Stimulated activated CD8-positive, alpha-beta memory T cell treated with anti-CD3 and anti-CD28 coated beads, Interleukin-15, amount 100 ng/mL, for 1 hour (primary cell): ENCODE measurements around the gene SPTBN2.
"Not testable (repeated sequence)": the region's sequence is repeated elsewhere in the genome, so short reads cannot be mapped to it uniquely, and the experiment has no call there.

Experiments used
- DNase-seq: peaks from one replicate; pipeline ENCODE4 v3.0.0-alpha.2; 2020; ENCODE audit warnings: low read depth

SPTBN2 gene

GRCh38 chr11:66684635-66685034 lies 44.4 kb downstream of the SPTBN2 start:
- no peak for DNase-seq

GRCh38 chr11:66683877-66684276 lies 45.1 kb downstream of the SPTBN2 start:
- no peak for DNase-seq

- no peak for DNase-seq
These were observed 47.9 kb downstream of the SPTBN2 start for GRCh38 chr11:66680966-66681645.

GRCh38 chr11:66677599-66678375 lies 51.2 kb downstream of the SPTBN2 start, which contains the start of gene RBM4B:
RBM4B (minus strand) TSS chr11:66677887; CDS start chr11:66677079, 808 bp downstream.
- DNase-seq: peak; percentile 89

GRCh38 chr11:66676931-66677598 lies 52.0 kb downstream of the SPTBN2 start:
- no peak for DNase-seq

- DNase-seq: no peak
These were observed 52.6 kb downstream of the SPTBN2 start for GRCh38 chr11:66676282-66676919.

- DNase-seq: no peak
These were observed 53.9 kb downstream of the SPTBN2 start for GRCh38 chr11:66674964-66675602.

- DNase-seq: no peak
These were observed 58.2 kb downstream of the SPTBN2 start for GRCh38 chr11:66670816-66671215.

GRCh38 chr11:66665369-66665768 lies 63.6 kb downstream of the SPTBN2 start:
- no peak for DNase-seq

GRCh38 chr11:66663741-66664296 lies 65.2 kb downstream of the SPTBN2 start:
- DNase-seq: no peak

- no peak for DNase-seq
These were observed 69.3 kb downstream of the SPTBN2 start for GRCh38 chr11:66659763-66660162.

- DNase-seq: no peak
These were observed 75.9 kb downstream of the SPTBN2 start for GRCh38 chr11:66653123-66653522.

GRCh38 chr11:66652651-66653050 lies 76.4 kb downstream of the SPTBN2 start:
- no peak for DNase-seq

- DNase-seq: no peak
These were observed 78.0 kb downstream of the SPTBN2 start for GRCh38 chr11:66651016-66651415.

GRCh38 chr11:66649903-66650302 lies 79.1 kb downstream of the SPTBN2 start:
- no peak for DNase-seq

GRCh38 chr11:66646828-66647227 lies 82.2 kb downstream of the SPTBN2 start:
- DNase-seq: no peak

GRCh38 chr11:66643745-66644437 lies 85.1 kb downstream of the SPTBN2 start:
- no peak for DNase-seq

GRCh38 chr11:66641834-66642233 lies 87.2 kb downstream of the SPTBN2 start:
- no peak for DNase-seq

- DNase-seq: not testable (repeated sequence)
These were observed 89.1 kb downstream of the SPTBN2 start for GRCh38 chr11:66639814-66640340.

- no peak for DNase-seq
These were observed 89.8 kb downstream of the SPTBN2 start for GRCh38 chr11:66639066-66639813.
